ENCODE data around the gene CFDP1. TPM values are rescaled to one million over a fixed set of nuclear protein-coding genes. Genes with fewer than 3 reads are reported as not detected.

CFDP1 gene
- total RNA-seq, 1 donor from 2014 or later: 38.9 TPM

DNA sequence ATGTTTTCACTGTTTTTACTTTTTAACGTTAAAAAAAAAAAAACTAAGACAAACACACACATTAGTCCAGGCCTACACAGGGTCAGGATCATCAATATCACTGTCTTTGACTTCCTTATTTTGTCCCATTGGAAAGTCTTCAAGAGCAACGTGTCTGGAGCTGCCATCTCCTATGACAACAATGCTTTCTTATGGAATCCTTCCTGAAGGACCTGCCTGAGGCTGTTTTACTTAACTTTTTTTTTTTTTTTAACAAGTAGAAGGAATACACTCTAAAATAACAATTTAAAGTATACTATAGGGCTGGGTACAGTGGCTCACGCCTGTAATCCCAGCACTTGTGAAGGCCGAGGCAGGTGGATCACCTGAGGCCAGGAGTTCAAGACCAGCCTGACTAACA, 110.1 kb downstream of the CFDP1 start:
- peaks cover 8% of the 10 kb centered on the region for H3K36me3 Mint-ChIP-seq (ENCODE audit: low read depth)
- H3K4me3 Mint-ChIP-seq: no peak overlapping the region
- peaks cover 29% of the 10 kb centered on the region for H3K4me1 Mint-ChIP-seq
- H3K27ac Mint-ChIP-seq: no peak overlapping the region
- H3K9me3 Mint-ChIP-seq: no peaks in the 10 kb centered on the region
- intact Hi-C loops (cut with micrococcal nuclease): no loop called here
- DNase-seq: no peak
- peaks cover 24% of the 10 kb centered on the region for H3K27me3 Mint-ChIP-seq

GRCh38 chr16:75322740-75323139, 110.6 kb downstream of the CFDP1 start:
- DNase-seq: no peak
- peaks cover 29% of the 10 kb centered on the region for H3K4me1 Mint-ChIP-seq
- no peak overlapping the region for H3K4me3 Mint-ChIP-seq
- no peaks in the 10 kb centered on the region for H3K9me3 Mint-ChIP-seq
- peaks cover 9% of the 10 kb centered on the region for H3K36me3 Mint-ChIP-seq (ENCODE audit: low read depth)
- H3K27ac Mint-ChIP-seq: no peak overlapping the region
- intact Hi-C loops (cut with micrococcal nuclease): no loop called here
- H3K27me3 Mint-ChIP-seq: peaks cover 26% of the 10 kb centered on the region

GRCh38 chr16:75320435-75320834, 112.9 kb downstream of the CFDP1 start:
- intact Hi-C loops (cut with micrococcal nuclease): no loop called here
- Mint-ChIP-seq H3K4me1 (peaks cover 23% of the 10 kb centered on the region), H3K9me3 (no peaks in the 10 kb centered on the region), H3K4me3 (peak overlapping the region; percentile 58), H3K27me3 (peaks cover 32% of the 10 kb centered on the region), H3K36me3 (ENCODE audit: low read depth) (peaks cover 17% of the 10 kb centered on the region), H3K27ac (no peak overlapping the region)
- no peak for DNase-seq

DNA sequence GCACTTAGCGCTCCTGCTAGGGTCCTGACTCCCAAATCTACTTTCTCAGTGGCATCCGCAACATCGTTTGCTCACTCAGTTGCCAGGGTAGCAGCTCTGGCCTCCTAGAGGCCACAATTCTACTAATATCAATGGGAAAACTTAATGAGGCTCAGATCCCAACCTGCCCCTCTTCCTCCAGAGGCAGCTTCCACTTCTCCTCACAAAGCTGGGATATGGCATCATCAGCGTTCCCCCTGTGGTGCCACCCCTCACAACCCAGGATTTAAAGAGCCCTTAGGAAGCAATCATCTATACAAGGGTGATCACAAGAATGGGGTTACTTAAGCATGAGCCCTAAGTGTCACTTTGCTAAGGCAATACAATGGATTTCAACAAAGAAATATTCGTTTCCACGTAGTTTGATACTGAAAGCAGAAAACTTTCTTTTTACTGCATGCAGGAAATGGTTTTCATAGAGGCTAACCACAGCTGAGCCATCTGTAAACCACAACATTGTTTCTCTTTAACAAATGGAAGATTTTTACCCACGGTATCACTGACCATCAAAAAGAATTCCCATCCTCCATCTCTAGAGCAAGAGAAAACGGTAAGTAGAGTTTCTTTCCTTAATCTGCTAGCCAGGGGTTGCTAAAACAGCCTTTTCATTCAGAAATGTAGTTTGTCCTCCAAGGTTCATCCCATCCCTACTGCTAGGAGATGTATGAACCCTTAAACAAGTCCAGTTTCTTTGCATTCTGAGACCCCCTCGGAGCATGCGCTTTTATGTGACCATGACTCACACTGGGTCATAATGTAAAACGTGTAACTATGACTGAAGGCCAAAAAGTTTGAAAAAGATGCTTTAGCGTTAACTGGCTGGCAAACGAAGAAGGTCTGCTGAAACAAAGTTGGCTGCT, 113.5 kb downstream of the CFDP1 start:
- intact Hi-C loops (cut with micrococcal nuclease): loop anchor here (1.0 kb wide), 1 partner anchor 60 kb away; no protein-coding TSS in a partner anchor
- peak; percentile 74 for DNase-seq
- Mint-ChIP-seq H3K27ac (no peak overlapping the region), H3K4me1 (peaks cover 23% of the 10 kb centered on the region), H3K27me3 (peaks cover 28% of the 10 kb centered on the region), H3K9me3 (no peaks in the 10 kb centered on the region), H3K4me3 (peak overlapping the region; percentile 58), H3K36me3 (ENCODE audit: low read depth) (peaks cover 17% of the 10 kb centered on the region)

DNA sequence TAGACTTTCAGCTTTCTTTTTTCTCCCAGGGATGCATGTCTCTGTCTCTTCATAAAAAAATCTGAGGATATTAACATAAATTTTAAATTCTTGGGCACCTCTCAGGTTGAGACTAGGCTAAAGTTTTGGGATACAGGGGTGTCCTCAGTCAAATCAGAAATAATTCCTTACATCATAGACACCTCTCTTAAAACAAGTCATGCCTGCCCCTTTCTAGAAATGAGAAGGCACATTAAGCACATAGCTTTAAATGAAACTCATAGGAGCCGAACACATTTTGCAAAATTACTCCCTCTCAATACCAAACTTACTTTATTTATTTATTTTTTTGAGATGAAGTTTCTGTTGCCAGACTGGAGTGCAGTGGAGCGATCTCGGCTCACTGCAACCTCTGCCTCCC, 114.6 kb downstream of the CFDP1 start:
- intact Hi-C loops (cut with micrococcal nuclease): loop anchor here (1.0 kb wide), 1 partner anchor 61 kb away; no protein-coding TSS in a partner anchor
- Mint-ChIP-seq H3K4me1 (peaks cover 20% of the 10 kb centered on the region), H3K9me3 (no peaks in the 10 kb centered on the region), H3K4me3 (no peak overlapping the region), H3K27ac (no peak overlapping the region), H3K36me3 (ENCODE audit: low read depth) (peaks cover 14% of the 10 kb centered on the region), H3K27me3 (peaks cover 24% of the 10 kb centered on the region)
- DNase-seq: no peak

DNA sequence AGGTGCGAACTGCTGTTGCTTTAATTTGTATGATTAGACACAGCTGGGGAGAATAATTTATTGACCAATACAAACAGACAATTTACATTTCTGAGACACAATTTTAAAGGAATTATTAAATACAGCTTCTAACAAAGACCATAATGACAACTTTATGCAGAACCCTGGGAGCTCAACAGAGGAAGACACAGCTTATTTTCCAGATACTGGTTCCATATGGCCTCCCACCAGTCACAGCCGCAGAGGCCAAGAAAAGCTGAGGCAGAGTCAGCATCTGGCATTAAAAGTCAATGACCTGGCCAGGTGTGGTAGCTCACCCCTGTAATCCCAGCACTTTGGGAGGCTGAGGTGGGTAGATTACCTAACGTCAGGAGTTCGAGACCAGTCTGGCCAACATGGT, 115.8 kb downstream of the CFDP1 start:
- Mint-ChIP-seq H3K27me3 (peaks cover 24% of the 10 kb centered on the region), H3K36me3 (ENCODE audit: low read depth) (peaks cover 16% of the 10 kb centered on the region)
- intact Hi-C loops (cut with micrococcal nuclease): no loop called here

GRCh38 chr16:75317101-75317522, 116.2 kb downstream of the CFDP1 start:
- Mint-ChIP-seq H3K4me3 (no peak overlapping the region), H3K36me3 (ENCODE audit: low read depth) (peaks cover 16% of the 10 kb centered on the region), H3K27ac (no peak overlapping the region), H3K27me3 (peaks cover 24% of the 10 kb centered on the region), H3K4me1 (peaks cover 20% of the 10 kb centered on the region), H3K9me3 (no peaks in the 10 kb centered on the region)
- no peak for DNase-seq
- intact Hi-C loops (cut with micrococcal nuclease): no loop called here

More for the DNA sequence above, 115.8 kb downstream of the CFDP1 start:
- no peak overlapping the region for H3K4me3 Mint-ChIP-seq
- H3K4me1 Mint-ChIP-seq: peaks cover 20% of the 10 kb centered on the region
- no peak for DNase-seq
- H3K9me3 Mint-ChIP-seq: no peaks in the 10 kb centered on the region
- no peak overlapping the region for H3K27ac Mint-ChIP-seq

DNA sequence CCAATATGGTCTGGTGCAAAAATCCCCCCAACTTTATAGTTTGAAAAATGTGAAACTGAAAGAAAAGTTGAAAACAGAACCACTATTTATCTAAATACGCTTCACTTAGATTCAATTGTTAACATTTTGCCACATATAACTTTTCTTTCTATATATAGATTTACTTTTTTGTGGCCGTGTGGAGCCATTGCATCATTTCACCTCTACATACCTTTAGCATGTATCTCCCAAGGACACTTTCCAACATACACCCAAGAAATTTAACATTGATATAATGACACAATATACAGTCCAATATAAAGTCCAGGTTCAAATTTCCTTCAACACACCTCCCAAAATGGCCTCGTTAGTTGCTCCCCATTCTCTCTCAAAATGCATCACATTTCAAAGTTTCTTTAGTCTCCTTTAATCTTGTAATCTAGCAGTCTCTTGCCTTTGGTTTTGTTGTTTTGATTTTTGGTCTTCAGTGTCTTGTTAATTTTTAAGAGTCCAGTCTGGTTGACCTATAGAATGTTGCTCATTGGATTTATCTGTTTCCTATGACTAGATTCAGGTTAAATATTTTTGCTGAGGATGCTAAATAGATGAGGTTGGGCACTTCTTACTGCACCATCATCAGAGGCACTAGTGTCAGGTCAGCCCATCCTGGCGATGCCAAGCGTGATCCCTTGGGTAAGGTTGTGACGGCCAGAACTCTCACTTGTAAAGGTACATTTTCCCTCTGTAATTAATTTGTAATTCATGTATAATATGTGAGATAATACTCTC, 117.6 kb downstream of the CFDP1 start:
- intact Hi-C loops (cut with micrococcal nuclease): no loop called here
- H3K27me3 Mint-ChIP-seq: peaks cover 20% of the 10 kb centered on the region
- peaks cover 20% of the 10 kb centered on the region for H3K4me1 Mint-ChIP-seq
- H3K36me3 Mint-ChIP-seq (ENCODE audit: low read depth): peaks cover 17% of the 10 kb centered on the region
- H3K9me3 Mint-ChIP-seq: no peaks in the 10 kb centered on the region
- H3K27ac Mint-ChIP-seq: no peak overlapping the region
- H3K4me3 Mint-ChIP-seq: no peak overlapping the region
- no peak for DNase-seq

GRCh38 chr16:75312875-75313274, 120.4 kb downstream of the CFDP1 start:
- DNase-seq: no peak
- intact Hi-C loops (cut with micrococcal nuclease): no loop called here
- peaks cover 18% of the 10 kb centered on the region for H3K36me3 Mint-ChIP-seq (ENCODE audit: low read depth)
- no peak overlapping the region for H3K4me3 Mint-ChIP-seq
- H3K27me3 Mint-ChIP-seq: peaks cover 11% of the 10 kb centered on the region
- H3K4me1 Mint-ChIP-seq: peaks cover 3% of the 10 kb centered on the region
- no peaks in the 10 kb centered on the region for H3K9me3 Mint-ChIP-seq
- no peak overlapping the region for H3K27ac Mint-ChIP-seq

DNA sequence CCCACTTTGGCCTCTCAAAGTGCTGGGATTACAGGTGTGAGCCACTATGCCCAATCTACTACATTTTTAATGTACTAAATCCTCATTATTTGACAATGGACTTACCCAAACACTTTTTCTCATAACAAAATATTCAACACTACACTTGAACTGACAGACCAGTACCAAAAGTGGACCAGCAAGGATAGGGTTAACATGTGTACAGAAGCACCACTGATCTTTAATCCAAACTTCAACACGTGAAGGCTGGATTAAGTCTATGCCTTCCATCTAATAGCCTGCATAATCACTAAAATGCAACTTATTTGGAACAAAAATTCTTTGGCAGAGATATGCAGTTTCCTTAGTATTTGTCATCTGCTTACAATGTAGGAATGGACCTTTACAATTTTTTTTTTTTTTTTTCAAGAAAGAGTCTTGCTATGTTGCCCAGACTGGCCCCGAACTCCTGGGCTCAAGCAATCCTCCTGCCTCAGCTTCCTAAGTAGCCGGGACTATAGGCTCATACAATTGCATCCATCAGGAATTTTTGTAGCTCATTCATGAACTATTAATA, 121.8 kb downstream of the CFDP1 start:
- H3K4me3 Mint-ChIP-seq: no peak overlapping the region
- H3K4me1 Mint-ChIP-seq: no peaks in the 10 kb centered on the region
- intact Hi-C loops (cut with micrococcal nuclease): no loop called here

DNA sequence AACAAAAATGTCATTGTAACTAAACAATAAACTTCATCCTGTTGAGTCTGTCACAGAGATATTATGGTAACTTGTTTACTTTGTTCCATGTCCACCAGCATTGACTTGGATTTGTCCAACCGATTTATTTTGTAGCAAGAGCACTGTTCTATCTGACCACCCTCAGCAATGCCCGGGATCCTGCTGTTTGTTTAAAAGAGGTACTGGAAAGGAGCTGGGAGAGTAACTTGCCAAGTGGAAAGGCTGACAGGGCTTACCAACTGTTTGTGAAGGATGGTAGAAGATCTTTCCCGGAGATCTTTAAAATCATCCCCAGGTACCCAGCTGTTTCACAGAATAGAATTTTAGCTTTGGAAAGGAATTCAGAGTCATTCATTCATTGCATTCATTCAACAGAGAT, 122.8 kb downstream of the CFDP1 start:
- Mint-ChIP-seq H3K27me3 (peaks cover 5% of the 10 kb centered on the region), H3K27ac (no peak overlapping the region), H3K36me3 (ENCODE audit: low read depth) (peaks cover 9% of the 10 kb centered on the region), H3K4me3 (no peak overlapping the region), H3K4me1 (peaks cover 8% of the 10 kb centered on the region), H3K9me3 (no peaks in the 10 kb centered on the region)
- intact Hi-C loops (cut with micrococcal nuclease): no loop called here
- no peak for DNase-seq

More for the DNA sequence above, 121.8 kb downstream of the CFDP1 start:
- Mint-ChIP-seq H3K36me3 (ENCODE audit: low read depth) (peaks cover 14% of the 10 kb centered on the region), H3K27me3 (peaks cover 8% of the 10 kb centered on the region), H3K27ac (no peak overlapping the region), H3K9me3 (no peaks in the 10 kb centered on the region)
- no peak for DNase-seq

DNA sequence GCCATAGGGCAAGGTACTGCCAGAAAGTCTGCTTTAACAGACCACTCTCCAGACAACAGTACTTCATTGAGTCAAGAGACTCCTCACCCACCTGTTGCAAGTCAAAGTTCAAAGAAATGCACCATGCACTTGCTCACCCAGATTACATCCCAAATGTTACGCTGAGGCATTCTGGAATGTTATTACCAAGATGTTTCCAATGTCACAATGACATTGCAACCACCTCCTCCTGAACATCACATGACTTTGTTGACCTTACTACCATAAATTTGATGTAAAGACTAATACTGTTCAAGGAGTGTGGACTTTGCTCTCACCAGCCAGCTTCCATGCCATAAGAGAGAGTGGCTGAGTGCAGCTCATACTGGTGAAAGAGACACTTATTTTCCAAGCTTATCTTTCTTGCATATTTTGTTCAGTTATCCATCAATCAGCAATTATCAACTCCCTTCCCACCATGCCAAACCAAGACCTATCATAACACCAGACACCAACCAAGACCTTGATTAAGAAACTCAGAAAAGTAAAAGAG, 123.3 kb downstream of the CFDP1 start:
- no peak overlapping the region for H3K27ac Mint-ChIP-seq
- H3K9me3 Mint-ChIP-seq: no peaks in the 10 kb centered on the region
- DNase-seq: no peak
- H3K36me3 Mint-ChIP-seq (ENCODE audit: low read depth): peaks cover 11% of the 10 kb centered on the region
- intact Hi-C loops (cut with micrococcal nuclease): no loop called here
- H3K4me3 Mint-ChIP-seq: no peak overlapping the region
- H3K27me3 Mint-ChIP-seq: peaks cover 5% of the 10 kb centered on the region
- H3K4me1 Mint-ChIP-seq: peaks cover 14% of the 10 kb centered on the region

GRCh38 chr16:75309156-75309555, 124.1 kb downstream of the CFDP1 start:
- DNase-seq: no peak

More at GRCh38 chr16:75309156-75309555, 124.1 kb downstream of the CFDP1 start:
- Mint-ChIP-seq H3K27ac (no peak overlapping the region), H3K4me1 (peaks cover 19% of the 10 kb centered on the region), H3K4me3 (no peak overlapping the region), H3K27me3 (peaks cover 5% of the 10 kb centered on the region), H3K9me3 (no peaks in the 10 kb centered on the region), H3K36me3 (ENCODE audit: low read depth) (peaks cover 16% of the 10 kb centered on the region)
- intact Hi-C loops (cut with micrococcal nuclease): no loop called here
